Kasumi-1 (cell line): ENCODE measurements around the gene CANT1.
A peak's percentile ranks its signal among the peaks of the same experiment; 100 is the strongest.
"Not testable (repeated sequence)": the region's sequence is repeated elsewhere in the genome, so short reads cannot be mapped to it uniquely, and the experiment has no call there.

Experiments
- DNase-seq, 2 experiments: peaks; one replicate each; lab custom pipeline; 2025; lab: John Stamatoyannopoulos, UW

CANT1 gene

DNA sequence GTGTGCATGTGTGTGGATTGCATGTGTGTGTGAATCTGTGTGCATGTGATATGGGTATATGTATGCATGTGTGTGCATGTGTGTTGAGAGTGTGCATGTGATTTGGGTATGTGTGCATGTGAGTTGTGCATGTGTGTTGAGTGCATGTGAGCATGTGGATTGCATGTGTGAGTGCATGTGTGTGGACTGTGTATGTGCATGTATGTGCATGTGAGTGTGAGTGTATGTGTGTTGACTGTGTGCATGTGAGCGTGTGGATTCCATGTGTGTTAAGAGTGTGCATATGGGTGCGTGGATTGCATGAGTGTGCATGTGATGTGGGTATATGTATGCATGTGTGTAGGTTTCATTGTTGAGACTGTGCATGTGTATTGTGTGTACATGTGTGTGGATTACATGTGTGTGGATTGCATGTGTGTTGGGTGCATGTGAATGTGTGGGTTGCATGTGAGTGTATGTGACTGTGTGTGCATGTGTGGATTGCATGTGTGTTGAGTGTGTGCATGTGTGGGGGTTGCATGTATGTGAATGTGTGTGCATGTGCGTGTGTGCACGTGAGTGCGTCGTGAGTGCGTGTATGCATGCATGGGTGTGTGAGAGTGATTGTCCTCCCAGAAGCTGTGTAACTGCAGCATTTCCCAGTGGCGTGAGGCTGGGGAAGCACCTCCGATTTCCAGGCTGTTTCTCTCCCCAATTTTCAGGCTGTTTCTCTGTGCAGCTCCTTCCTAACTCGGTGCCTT is 33.8 kb upstream of the CANT1 start:
- no peak for DNase-seq

DNA sequence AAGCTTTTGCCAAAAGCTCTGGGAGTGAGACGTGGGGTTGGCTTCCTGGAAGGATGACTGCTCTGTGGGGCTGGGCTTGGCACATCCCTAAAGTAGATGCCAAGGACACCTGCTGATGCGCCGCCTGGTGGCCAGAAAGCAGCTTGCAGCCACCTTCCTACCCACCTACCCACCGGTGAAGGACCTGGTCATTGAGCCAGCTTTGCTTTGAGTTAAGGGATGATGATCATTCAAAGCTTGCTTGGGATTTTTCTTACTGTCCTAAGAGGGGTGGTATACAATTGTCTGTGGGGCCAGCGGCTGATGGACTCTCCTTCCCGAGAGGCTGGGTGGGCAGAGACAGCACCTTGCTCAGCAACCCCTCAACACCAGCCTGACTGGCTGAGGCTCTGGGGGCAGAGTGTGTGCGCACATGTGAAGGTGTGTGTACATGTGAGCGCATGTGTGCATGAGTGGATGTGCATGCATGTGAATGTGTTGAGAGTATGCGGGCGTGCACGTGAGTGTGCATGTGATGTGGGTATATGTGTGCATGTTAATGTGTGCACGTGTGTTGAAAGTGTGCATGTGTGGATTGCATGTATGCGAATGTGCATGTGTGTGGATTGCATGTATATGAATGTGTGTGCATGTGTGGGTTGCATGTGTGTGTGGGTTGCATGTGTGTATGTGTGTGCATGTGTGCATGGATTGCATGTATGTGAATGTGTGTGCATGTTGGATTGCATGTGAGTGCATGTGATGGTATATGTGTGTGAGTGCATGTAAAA is 33.0 kb upstream of the CANT1 start:
- peak; percentile 46 to 48 for DNase-seq

DNA sequence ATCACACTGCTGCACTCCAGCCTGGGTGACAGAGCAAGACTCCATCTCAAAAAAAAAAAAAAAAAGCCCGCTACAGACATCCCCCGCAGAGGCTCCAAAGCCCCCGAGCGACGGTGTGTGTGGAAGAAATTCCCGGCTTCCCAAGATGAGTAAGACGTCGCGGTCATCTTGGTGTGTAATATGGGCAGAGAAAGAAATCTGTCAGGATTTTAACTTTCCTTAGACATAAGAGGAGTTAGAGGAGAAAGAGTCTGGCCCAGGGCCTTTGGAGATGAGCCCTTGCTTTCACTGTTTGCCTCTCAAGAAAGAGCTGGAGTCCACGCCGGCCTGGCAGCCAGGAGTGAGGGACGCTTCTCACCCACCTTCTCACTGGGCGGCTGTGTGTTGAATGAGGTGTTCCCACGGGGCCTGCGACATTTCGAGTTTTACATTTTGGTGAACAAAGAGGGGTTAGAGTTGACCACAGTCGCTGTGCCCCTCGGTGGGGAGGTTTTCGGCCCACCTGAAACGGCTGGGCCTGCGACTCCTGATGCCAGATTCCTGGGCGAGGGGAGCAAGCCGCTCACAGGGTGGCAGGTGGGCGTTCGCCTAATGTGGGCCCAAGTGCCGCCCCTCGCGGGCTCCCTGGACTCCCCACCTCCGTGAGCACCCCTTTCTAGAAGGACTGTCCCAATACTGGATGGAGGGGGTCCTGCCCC is 32.3 kb upstream of the CANT1 start:
- no peak for DNase-seq

DNA sequence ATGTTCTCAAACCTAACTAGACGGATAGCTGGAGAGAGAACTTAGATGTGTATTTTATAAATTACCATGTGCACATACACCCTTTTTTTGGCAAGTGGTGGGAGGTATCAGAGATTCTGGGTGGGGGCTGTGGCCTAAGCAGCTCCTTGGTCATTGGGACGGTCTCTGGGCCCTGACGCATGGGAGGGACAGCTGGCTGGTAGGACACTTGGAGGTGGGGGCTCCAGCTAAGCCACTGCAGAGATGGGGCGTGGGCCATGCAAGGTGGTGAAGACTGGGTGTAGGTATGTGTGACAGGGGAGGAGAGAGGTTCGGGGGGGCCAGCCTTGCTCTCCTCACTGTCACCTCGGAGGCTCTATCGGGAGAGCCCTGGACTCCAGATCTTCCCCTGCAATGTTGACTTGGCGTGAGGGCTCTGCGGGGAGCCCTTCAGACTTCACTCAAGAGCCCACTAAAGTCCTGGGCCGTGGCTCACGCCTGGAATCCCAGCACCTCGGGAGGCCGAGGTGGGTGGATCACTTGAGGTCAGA is 31.5 kb upstream of the CANT1 start:
- DNase-seq: no peak

DNA sequence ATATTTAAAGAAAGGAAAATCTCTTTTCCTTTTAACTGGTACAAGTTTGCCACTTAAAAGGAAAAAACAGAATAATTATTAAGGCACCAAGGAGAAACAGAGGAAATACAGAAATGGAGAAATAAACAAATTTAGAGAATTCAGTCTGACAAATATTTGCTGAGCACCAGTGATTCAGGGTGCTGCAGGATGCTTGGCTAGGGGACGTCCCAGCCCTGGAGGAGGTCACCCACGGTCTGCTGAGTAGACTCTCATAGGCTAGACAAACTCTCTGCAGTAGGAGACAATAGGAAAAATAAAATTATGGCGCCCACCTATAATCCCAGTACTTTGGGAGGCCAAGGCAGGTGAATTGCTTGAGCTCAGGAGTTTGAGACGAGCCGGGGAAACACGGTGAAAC is 30.3 kb upstream of the CANT1 start:
- no peak for DNase-seq

DNA sequence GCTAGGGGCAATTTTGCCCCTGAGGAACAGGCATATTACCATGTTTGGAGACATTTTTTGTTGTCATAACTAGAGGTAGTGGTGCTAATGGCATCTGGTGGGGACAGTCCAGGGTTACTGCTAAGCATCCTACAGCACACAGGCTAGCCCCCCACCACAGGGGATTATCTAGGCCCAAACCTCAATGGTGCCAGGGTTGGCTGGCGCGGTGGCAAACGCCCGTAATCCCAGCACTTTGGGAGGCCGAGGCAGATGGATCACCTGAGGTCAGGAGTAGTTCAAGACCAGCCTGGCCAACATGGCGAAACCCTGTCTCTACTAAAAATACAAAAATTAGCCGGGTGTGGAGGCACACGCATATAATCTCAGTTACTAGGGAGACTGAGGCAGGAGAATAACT is 29.6 kb upstream of the CANT1 start:
- DNase-seq: no peak

DNA sequence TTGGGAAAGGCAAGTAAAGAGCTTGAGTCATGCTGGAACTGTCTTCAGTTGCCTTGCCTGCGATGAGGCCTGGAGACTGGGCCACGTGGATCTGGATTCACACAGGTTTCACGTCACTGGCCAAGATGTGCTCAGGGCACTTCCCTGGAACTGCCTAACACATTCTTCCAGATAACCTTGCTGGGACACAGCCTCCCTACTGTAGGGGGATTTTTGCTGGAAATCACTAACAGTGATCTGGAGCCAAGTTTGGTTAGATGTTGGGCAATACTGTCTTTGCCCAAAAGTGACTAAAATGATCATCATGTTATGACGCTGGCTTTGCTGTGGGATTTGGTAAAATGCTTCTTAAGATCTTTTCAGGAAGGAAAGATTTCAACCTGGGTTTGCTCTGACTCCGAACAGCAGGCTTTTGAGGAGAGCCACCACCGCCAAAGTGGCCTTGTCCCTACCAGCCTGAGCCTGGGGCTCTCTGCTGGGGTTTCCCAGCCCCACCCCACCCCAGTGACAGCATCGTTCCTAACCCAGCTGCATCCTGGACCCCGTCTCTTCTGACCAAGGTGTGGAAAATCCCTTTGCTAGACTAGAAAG is 29.1 kb upstream of the CANT1 start:
- DNase-seq: no peak

DNA sequence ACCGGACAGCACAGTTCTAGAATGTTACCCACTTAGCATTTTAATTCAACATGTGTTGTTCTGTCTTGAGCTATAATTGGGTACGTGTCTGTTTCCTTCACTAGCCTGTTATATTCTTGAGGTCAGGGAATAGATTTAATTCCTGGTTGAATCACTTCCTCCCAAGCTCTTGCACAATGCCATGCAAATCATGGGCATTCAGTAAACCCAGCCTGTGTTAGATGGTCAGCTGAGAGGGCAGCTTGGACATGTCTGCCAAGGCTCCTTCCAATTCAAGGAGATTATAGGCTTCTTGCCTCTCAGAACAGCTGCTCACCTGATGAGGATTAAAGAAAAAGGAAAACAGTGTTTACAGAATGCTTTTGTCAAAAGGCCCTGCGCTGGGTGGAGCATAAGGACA is 27.0 kb upstream of the CANT1 start:
- DNase-seq: peak in 1 of 2 experiments; percentile 8

DNA sequence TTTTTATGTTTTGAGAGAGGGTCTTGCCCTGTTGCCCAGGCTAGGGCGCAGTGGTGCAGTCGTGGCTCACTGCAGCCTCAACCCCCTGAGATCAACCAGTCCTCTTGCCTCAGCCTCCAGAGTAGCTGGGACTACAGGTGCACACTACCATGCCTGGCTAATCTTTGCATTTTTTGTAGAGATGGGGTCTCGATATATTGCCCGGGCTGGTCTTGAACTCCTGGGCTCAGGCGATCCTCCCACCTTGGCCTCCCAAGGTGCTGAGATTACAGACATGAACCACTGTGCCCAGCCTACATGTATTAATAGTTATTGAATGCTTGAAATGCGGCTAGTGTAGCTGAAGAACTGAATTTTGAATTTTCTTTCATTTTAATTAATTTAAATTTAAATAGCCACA is 26.6 kb upstream of the CANT1 start:
- no peak for DNase-seq

DNA sequence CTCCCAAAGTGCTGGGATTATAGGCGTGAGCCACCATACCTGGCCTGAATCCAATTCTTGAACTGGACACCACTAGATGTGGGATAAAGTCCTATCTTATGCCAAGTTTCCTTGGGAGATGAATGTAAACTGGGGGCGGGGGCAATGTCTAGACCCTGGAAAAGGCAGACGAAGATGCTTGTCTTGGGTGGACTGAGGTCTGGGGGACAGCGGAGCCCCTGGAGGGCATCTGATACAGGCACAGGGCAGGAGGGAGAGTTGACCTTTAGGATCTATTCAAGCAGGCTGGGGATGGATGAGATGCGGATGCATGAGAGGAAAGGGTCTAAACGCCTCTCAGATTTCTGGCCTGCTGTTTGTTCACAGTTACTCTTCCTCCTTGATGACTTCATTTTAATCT is 26.1 kb upstream of the CANT1 start:
- DNase-seq: no peak

DNA sequence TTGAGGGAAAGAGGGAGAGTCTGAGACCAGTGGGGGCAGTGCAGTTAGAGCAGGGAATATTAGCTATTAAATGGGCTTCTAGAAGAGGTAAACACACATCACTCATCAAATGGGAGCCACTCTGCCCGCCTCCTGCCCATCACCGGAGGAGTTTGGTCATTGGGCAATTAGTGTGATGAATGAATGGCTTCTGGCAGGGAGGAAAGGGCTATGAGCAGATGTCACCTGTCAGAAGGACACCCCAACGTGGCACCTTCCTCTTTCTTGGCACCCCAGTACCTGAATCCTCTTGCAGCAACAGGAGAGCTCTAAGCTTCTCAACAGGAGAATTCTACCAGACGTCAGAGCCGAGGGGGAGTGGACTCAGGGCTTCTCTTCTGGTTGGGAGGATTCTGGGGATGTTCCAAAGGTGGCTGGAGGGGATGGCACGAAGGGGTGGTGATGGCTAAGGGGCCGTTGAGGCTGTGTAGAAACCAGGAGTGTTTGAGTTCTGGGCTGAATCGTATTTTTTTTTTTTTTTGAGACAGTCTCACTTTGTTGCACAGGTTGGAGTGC is 25.4 kb upstream of the CANT1 start:
- DNase-seq: no peak

DNA sequence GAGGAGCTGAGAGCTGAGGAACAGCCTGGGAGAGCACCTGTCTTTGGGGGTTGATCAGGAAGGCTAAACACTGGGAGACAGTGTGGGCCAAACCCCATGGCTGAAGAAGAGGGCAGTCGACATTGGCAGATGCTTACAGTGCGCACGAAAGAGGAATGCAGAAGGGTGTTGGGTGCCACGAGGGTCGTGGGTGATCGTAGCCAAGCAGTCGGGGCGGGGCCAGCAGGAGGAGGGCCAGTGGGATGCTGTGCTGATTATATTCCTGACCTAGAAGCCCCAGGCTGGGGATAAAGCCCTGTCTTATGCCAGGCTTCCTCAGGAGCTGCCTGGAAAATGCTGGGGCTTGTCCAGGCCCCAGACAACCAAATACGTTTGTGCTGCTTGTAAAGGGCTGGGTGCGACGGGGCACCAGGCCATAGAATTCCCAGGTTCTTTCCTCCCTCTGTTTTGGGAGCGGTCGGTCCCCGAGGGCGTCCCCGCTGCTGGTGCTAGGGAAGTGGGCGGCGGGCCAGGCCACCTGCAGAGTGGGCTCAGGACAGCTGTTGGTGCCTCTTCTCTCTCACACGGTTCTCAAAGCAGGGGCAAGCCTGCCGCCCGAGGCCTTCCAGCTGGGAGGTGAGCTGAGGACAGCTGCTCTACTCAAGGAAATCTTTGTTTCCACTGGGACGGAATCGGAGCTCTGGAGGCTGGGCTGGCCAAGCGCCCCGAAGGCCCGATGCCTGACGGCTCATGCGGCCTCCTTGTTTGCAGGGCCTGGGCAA is 24.4 kb upstream of the CANT1 start:
- DNase-seq: no peak

DNA sequence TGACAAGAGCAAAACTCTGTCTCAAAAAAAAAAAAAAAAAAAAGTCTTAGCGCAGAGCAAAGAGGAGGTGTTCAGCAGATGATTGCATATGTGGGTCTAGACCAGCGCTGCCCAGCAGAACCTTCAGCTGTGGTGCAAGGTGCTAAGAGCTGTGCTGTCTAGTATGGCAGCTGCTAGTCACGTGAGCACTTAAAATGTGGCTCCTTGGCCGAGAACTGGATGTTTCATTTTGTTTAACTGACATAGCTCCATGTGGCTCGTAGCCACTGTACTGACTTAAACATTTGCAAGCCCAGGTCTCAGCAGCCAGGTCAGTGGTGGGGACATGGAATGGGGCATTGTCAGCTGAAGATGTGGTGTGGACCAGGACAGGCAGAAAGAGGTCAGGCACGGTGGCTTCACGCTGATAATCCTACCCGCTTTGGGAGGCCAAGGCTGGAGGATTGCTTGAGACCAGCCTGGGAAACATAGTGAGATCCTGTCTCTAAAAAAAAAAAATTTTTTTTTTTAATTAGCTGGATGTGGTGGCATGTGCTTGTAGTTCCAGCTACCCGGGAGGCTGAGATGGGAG is 23.6 kb upstream of the CANT1 start:
- no peak for DNase-seq

DNA sequence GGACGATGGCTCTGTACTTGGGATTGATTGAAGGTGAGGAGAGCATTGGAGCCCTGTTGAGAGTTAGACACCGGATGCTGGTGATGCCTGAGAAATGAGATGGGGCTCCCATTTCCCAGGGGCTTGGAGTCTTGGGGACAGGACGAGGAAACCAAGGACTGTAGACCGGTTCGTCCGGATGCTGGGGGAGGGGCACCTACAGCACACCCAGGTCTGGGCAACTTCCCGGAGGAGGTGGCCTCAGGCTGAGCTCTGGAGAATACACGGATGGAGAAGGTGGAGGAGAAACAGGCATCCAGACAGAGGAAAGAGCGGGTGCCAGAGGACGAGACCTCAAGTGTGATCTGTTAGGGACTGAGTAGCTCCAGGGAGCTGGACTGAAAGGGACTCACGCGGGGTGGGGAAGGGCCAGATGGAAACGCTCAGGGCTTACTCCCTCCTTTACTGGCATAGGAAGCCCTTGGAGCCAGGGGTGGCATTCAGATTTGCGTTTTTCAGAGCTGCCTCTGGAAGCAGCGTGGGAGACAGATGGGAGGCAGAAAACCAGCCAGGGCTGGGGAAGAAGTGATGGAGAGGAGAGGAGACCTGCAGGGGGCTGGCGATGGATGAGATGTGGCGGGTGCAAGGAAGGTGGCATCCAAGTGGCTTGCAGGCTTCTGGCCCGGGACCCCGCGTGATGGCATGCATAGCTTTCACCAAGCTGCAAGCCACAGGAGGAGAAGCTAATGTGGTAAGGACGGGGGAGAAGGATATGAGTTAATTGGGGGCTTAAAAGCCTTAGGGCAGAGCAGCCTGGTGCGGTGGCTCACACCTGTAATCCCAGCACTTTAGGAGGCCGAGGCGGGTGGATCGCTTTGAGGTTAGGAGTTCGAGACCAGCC is 22.7 kb upstream of the CANT1 start:
- no peak for DNase-seq

DNA sequence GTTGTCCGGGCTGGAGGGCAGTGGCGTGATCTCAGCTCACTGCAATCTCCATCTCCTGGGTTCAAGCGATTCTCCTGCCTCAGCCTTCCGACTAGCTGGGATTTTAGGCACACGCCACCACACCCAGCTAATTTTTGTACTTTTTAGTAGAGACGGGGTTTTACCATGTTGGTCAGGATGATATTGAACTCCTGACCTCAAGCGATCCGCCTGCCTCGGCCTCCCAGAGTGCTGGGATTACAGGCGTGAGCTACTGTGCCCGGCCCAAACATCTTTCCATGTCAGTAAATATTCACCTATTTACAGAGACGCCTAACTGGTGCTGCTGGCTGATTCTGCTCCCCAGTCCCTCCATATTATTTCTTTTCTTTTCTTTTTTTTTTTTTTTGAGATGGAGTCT is 21.1 kb upstream of the CANT1 start:
- not testable (repeated sequence) for DNase-seq

DNA sequence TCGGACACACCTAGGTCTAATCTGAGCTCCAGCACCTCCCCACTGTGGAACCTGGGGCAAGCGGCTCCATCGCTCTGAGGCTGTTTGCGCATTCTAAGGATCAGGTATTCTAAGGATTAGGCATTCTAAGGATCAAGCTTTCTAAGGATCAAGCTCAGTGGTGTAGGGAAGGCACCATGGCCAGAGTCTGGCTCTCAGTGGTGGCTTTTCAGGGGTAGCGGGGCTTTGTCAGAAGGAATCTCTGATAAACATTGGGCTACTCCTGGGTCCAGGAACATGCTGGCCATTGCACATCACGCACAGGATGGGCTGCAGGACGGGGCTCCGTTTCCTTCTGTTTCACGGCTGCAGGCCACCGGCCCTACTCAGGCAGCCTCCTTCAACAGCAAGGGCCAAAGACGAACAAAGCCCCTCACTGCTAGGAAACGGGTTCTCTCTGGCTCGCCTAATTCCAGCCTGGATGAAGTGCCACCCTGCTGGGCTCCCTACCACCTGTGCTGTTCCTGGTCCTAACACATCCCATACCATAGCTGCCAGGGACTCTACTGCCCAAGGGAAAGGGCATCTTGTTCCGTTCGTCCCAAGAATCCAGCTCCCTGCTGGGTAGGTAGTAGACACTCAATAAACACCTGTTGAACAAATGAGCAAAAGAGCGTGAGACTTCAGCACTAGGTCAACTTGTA is 19.9 kb upstream of the CANT1 start:
- DNase-seq: no peak

DNA sequence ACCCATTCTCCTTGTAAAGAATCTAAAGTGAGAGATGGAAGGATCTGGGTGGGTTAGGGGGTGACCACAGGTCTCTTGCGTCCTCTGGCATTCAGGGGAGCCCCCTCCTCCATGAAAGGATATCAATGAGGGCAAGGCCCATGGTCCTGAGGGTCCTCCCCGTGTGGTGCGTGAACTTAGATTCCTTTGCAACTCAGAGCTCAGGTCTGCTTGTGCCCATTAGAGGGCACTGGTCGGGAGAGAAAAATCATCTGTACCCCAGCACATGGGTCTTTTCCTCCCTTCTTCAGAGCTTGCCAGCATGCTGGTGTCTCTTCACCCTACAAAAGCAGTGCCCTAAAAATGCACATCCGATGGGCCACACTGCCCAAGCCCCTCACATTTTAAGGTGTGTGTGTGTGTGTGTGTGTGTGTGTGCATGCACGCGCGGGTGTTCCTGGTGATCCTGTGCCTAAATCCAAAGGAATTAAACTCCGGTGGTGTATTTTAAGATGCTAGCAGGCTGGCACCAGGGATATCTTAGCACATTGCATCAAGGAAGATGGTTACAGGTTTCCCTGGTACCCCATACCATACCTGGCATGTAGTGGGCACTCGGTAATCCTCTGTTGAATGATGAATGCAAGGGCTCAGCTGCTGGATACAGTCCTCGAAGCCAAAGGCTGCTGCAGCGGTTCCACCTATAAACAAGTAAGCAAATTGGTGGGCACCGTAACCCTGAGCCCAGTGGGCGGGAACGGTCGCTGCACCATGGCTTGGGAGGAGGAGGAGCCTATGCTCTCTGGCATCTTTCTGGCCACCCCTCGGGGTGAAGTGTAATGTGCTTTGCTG is 19.1 kb upstream of the CANT1 start:
- peak; percentile 33 to 49 for DNase-seq

DNA sequence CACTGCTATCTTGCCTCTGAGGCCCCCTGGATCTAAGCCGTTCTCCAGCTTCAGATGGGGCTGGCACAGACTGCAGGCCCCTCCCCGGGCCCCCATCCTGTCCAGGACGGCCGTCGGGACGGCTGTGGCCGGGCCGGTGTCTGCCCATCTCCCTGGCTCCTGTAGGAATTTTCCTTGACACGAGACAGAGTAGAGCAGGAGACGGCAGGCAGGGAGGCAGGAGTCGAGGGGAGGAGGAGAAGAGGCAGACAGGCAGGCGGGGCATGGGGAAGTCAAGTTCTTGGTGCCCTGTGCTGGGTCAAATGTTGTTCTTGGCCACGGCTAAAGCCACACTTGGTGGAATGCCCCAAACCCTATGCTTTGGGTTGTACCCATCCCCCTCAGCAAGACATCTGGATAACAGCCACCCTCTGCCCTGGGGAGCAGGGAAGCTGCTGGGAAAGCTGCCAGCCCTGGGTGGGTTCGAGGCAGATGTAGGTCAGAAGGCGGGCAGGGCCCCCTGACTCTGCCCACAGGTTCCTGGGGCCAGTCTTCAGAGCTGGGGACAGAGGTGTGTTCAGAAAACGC is 18.4 kb upstream of the CANT1 start:
- DNase-seq: no peak
